ENCODE results near the gene DRAP1.

- TF ChIP-seq CTCF (IDR thresholded peaks at IDR 0.05 in 4 of 5, conservative IDR thresholded peaks at IDR 0.05 in 1 of 5) (no peak), POLR2A (IDR thresholded peaks at IDR 0.05) (no peak)
Observed at GRCh38 chr11:65954771-65955170, 35.5 kb downstream of the DRAP1 start.
